Measurements from ENCODE around the gene NKPD1.

DNA sequence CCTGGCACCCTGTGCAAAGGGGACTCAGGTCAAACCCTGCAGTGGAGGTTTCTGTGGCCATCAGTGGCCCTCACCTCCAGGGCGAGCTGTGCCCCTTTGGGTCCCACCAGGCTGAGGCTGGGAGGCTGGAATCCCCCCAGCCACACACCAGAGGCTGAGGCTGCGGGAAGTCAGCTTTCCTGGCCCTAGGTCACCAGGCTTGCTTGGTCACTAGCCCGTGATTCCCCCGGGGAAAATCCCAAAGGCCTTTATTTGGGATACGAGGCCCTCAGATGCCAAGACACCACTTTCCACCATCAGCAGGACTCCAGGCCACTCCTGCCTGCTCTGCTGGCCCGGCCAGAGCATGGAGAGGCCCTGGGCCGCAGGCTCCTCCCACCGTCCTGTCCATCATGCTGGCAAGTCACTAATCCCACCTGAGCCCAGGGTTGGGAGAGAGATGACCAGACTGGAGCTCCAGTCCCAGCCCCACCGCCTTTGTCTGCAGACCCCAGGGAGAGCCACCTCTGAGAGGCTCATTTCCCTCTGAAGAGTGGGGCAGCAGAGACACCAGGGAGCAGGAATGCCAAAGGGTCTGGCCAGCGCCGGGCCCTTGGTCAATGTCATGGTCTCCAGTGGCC lies 4.7 kb downstream of the NKPD1 start:
- TF ChIP-seq CTCF (IDR thresholded peaks at IDR 0.05; ENCODE audit: low read depth, low read length, missing input control) (no peak), GABPA (IDR thresholded peaks at IDR 0.05 in 1 of 2, conservative IDR thresholded peaks at IDR 0.05 in 1 of 2) (no peak), HNF4A (conservative IDR thresholded peaks at IDR 0.05) (no peak), JUND (IDR thresholded peaks at IDR 0.05) (no peak), YY1 (IDR thresholded peaks at IDR 0.05) (no peak), TAF1 (conservative IDR thresholded peaks at IDR 0.05) (no peak)
- TF ChIP-seq, protein P1, sequence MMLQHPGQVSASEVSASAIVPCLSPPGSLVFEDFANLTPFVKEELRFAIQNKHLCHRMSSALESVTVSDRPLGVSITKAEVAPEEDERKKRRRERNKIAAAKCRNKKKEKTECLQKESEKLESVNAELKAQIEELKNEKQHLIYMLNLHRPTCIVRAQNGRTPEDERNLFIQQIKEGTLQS (IDR thresholded peaks at IDR 0.05), result no peak
